Right lobe of liver (tissue), 6 donors: ENCODE results near the gene ZSWIM5. TPM values are rescaled to one million over a fixed set of nuclear protein-coding genes. Genes with fewer than 3 reads are reported as not detected.
"Not testable (repeated sequence)": the region's sequence is repeated elsewhere in the genome, so short reads cannot be mapped to it uniquely, and the experiment has no call there.

Experiments
- ATAC-seq, 4 donors: fragments of 200-7000 bp; cut with Tn5 transposase; one replicate each; pipeline ENCODE4 v1.9.1; 2020; ENCODE audit warnings: mild to moderate bottlenecking in 4 of 4, moderate library complexity in 4 of 4
- DNase-seq, 3 donors: peaks; one replicate each; pipeline ENCODE4 v3.0.0-alpha.2; 2020
- H3K27ac ChIP-seq, 3 donors: fragments of 200-600 bp; one replicate each; pipeline ENCODE4 v1.8.0; 2022
- H3K27me3 ChIP-seq, 2 donors: fragments of 200-600 bp; one replicate each; pipeline ENCODE4 v1.8.0; 2022
- H3K36me3 ChIP-seq, 4 donors: fragments of 200-600 bp; sonication (generic) in 1 of 4; one replicate each; pipeline versions ENCODE4 v1.5.1 to v1.8.0; 2017 to 2022; ENCODE audit warnings: control low read depth in 1 of 4
- H3K4me1 ChIP-seq, 4 donors: fragments of 200-600 bp; sonication (generic) in 1 of 4; one replicate each; pipeline versions ENCODE4 v1.5.1 to v1.8.0; 2017 to 2022; ENCODE audit warnings: control low read depth in 1 of 4
- H3K4me3 ChIP-seq, 3 donors: fragments of 200-600 bp; one replicate each; pipeline ENCODE4 v1.8.0; 2022
- H3K9me3 ChIP-seq, 4 donors: fragments of 200-600 bp; sonication (generic) in 1 of 4; one replicate each; pipeline versions ENCODE4 v1.5.1 to v1.8.0; 2017 to 2022; ENCODE audit warnings: control low read depth in 1 of 4
- POLR2A ChIP-seq: fragments of 450-650 bp; IDR thresholded peaks from one replicate; pipeline ENCODE4 v1.6.1; 2017; ENCODE audit warnings: antibody characterized with exemption, mild to moderate bottlenecking
- WGBS: methylation state at CpG from one replicate; pipeline ENCODE4 v1.1.6; 2018; ENCODE audit warnings: low coverage, low lambda C conversion rate; ENCODE audit not compliant: insufficient coverage; ENCODE audit errors: missing lambda C conversion rate; 5-methylcytosine and 5-hydroxymethylcytosine counted together
- intact Hi-C, 2 donors: fragments of 100-400 bp; cut with DNase I; formaldehyde crosslinking; loops; one replicate each; pipeline versions ENCODE4 v1.11.2 to v1.14.1; 2022
- total RNA-seq, 6 experiments: library from RNA; depleted of rRNA in 2 of 6; stranded (reverse); fragments of >200 nt in 2 of 6; fragmentation: NEBNext Ultra II Directional in 3 of 6; extraction: Animal tissue kit (Norgen Biotek cat#: 25700) in 3 of 6; gene quantifications; one replicate each; pipeline versions ENCODE4 v1.1.0 to v1.2.4, GENCODE V29; 2016 to 2023
- TF ChIP-seq, protein P1 (sequence below), 4 donors: fragments of 200-600 bp in 3 of 4; fragments of 450-650 bp in 1 of 4; IDR thresholded peaks; one replicate each; pipeline versions ENCODE4 v1.5.1 to v1.8.0; 2016 to 2022; ENCODE audit warnings: antibody characterized with exemption in 4 of 4, mild to moderate bottlenecking in 2 of 4
- donor health status: DM: no; HTN: yes; CAD: no.
- donor health status: DM: no; HTN: no; CAD: no.
- donor health status: DM: no; HTN: no; CAD: no.
- donor health status: DM: no; HTN: yes; CAD: no.
- donor health status: DM: no; HTN: yes; CAD: no.

ZSWIM5 gene
- total RNA-seq, 6 experiments from 2014 or later, result 0.18 to 0.46 (median 0.31) TPM

DNA sequence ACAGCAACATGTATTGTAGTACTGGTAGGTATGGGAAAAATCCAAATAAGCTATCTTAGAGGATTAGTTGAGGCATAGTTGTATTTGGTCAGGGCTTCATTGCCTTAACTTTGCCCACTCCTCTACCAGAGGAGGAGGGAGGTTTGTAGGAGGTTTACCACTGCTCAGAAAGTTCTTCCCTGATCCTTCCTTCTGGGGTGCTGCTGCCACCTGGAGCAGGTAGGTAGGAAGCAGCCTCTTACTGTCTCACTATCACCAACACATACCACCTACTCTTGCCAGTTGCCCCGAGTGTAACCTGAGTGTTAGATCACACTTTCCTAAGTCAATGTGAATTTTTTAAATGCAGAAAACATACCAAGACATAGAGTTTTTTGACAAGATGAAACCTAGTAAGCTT, 24.1 kb upstream of the ZSWIM5 start:
- Histone ChIP-seq H3K27me3 (no peaks in the 10 kb centered on the region), H3K36me3 (no peaks in the 10 kb centered on the region), H3K4me1 (no peaks in the 10 kb centered on the region), H3K27ac (no peak overlapping the region), H3K9me3 (no peaks in the 10 kb centered on the region), H3K4me3 (no peak overlapping the region)
- DNase-seq (no peak), ATAC-seq (peak; percentile 50 to 78 (median 68))
- TF ChIP-seq, protein P1, sequence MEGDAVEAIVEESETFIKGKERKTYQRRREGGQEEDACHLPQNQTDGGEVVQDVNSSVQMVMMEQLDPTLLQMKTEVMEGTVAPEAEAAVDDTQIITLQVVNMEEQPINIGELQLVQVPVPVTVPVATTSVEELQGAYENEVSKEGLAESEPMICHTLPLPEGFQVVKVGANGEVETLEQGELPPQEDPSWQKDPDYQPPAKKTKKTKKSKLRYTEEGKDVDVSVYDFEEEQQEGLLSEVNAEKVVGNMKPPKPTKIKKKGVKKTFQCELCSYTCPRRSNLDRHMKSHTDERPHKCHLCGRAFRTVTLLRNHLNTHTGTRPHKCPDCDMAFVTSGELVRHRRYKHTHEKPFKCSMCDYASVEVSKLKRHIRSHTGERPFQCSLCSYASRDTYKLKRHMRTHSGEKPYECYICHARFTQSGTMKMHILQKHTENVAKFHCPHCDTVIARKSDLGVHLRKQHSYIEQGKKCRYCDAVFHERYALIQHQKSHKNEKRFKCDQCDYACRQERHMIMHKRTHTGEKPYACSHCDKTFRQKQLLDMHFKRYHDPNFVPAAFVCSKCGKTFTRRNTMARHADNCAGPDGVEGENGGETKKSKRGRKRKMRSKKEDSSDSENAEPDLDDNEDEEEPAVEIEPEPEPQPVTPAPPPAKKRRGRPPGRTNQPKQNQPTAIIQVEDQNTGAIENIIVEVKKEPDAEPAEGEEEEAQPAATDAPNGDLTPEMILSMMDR (IDR thresholded peaks at IDR 0.05), result peak in 3 of 4 donors; percentile 29 to 43 (median 33)
- no peak for TF ChIP-seq POLR2A
- intact Hi-C loops, result no loop called here
- WGBS, result 7% methylated on average over 1 of the region's 1 CpG

GRCh38 chr1:45225598-45225997, 19.2 kb upstream of the ZSWIM5 start:
- TF ChIP-seq, protein P1 (IDR thresholded peaks at IDR 0.05), result no peak
- no peak for TF ChIP-seq POLR2A
- intact Hi-C loops, result no loop called here
- Histone ChIP-seq H3K36me3 (no peaks in the 10 kb centered on the region), H3K27me3 (no peaks in the 10 kb centered on the region), H3K9me3 (no peaks in the 10 kb centered on the region), H3K4me3 (no peak overlapping the region), H3K4me1 (no peaks in the 10 kb centered on the region), H3K27ac (no peak overlapping the region)
- DNase-seq (no peak), ATAC-seq (no peak)
- WGBS, result 44% methylated on average over 4 of the region's 5 CpGs

GRCh38 chr1:45223710-45224109, 17.3 kb upstream of the ZSWIM5 start:
- H3K4me3 ChIP-seq, ATAC-seq, H3K36me3 ChIP-seq, H3K4me1 ChIP-seq, H3K27me3 ChIP-seq, intact Hi-C loops, H3K27ac ChIP-seq, H3K9me3 ChIP-seq, DNase-seq: not testable (repeated sequence)
- 78% methylated on average over 8 of the region's 9 CpGs for WGBS

DNA sequence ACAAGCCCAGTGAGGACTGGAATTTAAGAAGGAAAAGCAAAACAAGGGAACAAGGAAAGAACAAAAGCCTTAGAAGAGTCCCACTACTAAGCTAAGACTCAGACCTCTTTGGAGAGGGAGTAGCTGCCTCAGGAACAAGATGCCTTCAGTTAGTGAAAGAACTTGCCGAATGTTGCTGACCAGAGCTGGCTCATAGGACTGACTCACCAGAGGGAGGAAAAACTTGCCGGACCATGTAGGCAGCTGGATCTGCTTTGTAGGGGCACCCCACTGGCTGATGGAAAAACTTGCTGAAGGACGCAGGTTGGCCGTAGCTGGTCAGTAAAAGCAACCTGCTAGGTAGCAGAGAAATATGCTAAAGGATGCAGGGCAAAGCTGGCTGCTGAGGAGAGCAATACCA, 15.3 kb upstream of the ZSWIM5 start:
- H3K36me3 ChIP-seq, result no peaks in the 10 kb centered on the region
- WGBS, result 81% methylated on average over 3 of the region's 4 CpGs

GRCh38 chr1:45216861-45217260, 10.5 kb upstream of the ZSWIM5 start:
- no peaks in the 10 kb centered on the region for H3K9me3 ChIP-seq
- H3K4me3 ChIP-seq, result no peak overlapping the region
- no peak for ATAC-seq
- H3K27me3 ChIP-seq, result no peaks in the 10 kb centered on the region
- no peaks in the 10 kb centered on the region for H3K36me3 ChIP-seq
- no peak overlapping the region for H3K27ac ChIP-seq
- intact Hi-C loops, result no loop called here
- H3K4me1 ChIP-seq, result no peaks in the 10 kb centered on the region
- no peak for TF ChIP-seq POLR2A
- TF ChIP-seq, protein P1 (IDR thresholded peaks at IDR 0.05), result no peak
- no peak for DNase-seq

More for the DNA sequence above, 15.3 kb upstream of the ZSWIM5 start:
- ATAC-seq (no peak), DNase-seq (no peak)
- no peaks in the 10 kb centered on the region for H3K27me3 ChIP-seq
- no peaks in the 10 kb centered on the region for H3K9me3 ChIP-seq
- no peak overlapping the region for H3K27ac ChIP-seq
- TF ChIP-seq, protein P1 (IDR thresholded peaks at IDR 0.05), result no peak
- no peak for TF ChIP-seq POLR2A
- no peak overlapping the region for H3K4me3 ChIP-seq
- no peaks in the 10 kb centered on the region for H3K4me1 ChIP-seq
- intact Hi-C loops, result no loop called here
